Fibroblast of gingiva (primary cell): ENCODE measurements around the gene TTPAL.

Experiments used
- DNase-seq: peaks from one replicate; pipeline ENCODE4 v3.0.0-alpha.2; 2011; ENCODE audit warnings: low read depth

The TTPAL gene, protein sequence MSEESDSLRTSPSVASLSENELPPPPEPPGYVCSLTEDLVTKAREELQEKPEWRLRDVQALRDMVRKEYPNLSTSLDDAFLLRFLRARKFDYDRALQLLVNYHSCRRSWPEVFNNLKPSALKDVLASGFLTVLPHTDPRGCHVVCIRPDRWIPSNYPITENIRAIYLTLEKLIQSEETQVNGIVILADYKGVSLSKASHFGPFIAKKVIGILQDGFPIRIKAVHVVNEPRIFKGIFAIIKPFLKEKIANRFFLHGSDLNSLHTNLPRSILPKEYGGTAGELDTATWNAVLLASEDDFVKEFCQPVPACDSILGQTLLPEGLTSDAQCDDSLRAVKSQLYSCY

DNA sequence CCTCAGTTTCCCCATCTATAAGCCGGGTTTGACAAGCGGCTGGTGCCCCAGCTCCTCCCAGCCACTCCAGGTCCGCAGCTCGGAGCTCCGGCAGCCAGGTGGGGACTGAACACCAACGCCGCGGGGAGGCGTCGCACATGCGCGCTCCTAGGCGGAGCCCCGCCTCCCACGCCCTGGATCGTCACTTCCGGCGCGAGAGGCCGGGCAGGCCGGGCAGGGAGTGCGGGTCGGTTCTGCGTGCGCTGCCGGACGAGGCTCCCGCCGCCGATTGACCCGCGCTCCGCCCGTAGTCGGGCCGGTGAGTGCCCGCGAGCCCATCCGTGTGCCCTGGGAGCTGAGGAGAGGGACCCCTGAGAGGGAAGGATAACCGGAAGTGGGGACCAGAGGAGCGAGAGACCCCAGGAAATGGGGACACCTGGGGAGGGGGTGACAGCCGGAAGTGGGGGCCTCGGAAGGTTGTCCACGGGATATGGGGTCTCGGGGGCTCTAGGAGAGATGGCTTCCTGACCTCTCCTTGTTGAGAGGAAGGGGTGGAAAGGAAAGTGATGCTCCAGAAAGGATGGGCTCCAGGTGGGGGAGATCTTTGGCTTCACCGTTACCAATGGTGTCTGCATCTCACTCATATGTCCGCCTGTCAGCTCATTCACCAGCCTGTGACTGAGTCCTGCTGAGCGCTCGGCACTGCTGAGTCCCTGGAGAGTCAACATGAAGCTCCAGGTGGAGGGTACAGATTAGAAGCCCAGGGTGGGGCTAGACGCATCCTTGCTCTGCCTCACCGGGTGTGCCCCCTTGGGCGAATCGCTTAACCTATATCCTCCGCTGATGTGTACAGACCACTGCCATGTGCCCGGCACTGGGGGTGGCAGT lies at the start of gene TTPAL:
TTPAL (plus strand) TSS at position 181 of the 867 bp plus-strand sequence. CDS start 4,126 bp downstream, outside the sequence.
- DNase-seq, result peak; percentile 74

DNA sequence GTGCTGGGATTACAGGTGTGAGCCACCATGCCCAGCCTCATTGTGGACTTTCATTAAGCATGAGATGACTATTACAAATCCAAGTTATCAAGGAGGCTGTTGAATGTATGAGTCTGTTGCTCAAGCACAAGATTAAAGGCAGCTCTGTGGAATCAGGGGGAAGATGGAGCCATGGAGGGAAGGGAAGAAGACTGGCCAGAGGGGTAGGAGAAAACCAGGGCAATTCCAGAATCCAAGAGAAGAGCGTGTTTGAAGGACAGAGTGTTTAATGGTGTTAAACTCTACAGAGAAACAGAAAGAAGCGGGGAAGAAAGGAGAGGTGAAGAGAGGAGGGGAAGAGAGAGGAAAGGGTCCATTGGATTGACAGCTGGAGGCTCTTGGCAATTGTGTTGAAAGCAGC lies 49.8 kb upstream of the TTPAL start:
- DNase-seq, result no peak

DNA sequence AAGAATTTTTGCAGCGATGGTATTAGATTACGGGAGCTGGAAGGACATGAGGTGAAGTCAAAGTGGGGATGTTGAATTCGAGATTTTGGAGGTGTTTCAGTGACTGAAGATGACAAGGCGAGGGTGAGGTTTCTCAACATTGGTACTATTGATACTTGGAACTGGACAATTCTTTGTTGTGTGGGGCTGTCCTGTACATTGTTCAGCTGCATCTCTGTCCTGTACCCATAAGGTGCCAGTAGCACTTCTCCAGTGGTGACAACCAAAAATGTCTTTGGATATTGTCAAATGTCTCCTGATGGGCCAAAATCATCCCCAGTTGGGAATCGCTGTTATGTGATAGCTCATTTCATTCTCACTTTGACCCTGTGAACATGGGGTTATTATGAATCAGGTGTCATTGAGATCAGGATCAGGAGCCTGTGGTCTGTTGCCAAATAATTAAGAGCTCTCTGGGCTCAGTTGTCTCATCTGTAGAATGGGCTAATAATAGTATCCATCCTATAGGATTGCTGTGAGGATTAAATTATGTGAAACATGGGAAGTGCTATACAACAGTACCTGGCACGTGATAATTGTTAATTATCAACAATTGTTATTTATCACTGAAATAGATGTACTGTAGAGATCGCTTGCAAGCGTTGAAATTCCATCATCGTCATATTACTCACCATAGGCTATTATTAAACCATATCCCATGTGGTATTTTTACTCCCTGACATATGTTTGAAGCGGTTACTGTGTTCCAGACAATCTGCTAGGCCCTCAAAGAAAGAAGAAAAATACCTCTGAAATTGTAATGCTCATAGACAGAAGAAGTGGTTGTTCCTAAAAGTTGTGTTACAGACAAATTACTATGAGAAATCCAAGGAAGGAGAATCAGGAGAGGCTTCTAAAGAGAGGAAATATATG lies 48.5 kb upstream of the TTPAL start:
- no peak for DNase-seq

DNA sequence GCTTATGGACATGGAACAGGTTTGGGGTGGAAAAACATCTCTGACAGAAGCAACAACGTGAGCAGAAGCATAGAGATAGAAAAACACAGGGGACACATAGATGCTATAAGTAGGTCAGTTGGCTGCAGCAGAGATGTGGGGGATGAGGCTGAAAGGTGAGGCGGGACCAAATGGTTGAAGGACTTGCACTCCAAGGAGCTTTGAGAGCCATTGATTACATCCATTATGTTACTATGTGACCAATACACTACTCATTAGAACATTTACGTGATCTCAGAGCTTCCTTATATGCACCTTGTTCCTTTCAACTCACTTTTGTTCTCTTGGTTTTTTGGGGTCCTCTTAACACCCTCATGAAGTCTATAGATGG lies 47.9 kb upstream of the TTPAL start:
- DNase-seq, result no peak

DNA sequence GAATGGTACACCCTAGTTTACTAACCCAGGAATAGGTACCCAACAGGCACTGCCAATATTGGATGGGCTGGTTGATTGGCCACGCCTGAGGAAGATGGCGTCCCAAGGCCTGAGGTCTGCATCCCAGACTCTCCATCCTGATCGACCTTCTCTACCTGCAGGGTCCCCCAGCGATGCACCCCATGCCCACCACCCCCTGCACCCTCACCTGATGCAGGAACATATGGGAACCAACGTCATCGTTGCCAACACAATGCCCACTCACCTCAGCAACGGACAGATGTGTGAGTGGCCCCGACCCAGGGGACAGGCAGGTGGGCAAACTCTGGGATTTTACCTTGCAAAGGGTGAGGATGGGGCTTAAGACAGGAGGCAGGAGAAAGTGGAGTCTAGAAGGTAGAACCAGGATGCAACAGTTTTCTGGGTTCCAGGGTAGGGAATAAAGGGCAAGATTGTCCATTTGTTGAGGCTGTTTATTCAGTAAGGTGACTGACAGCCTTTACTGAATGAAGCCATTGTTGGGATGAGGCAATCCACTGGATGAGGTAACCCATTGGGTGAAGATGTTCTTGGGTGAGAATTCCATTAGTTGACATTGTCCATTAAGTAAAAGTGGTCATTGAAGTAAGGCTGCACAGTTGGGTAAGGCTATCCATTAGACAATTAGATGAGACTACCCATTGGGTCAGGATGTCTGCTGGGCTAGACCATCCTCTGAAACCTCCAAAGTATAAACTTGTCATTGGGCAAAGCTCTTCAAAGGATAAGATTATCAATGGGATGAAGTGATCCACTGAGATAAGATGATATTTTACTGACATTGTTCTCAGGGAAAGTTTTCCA lies 47.3 kb upstream of the TTPAL start:
- DNase-seq, result no peak

DNA sequence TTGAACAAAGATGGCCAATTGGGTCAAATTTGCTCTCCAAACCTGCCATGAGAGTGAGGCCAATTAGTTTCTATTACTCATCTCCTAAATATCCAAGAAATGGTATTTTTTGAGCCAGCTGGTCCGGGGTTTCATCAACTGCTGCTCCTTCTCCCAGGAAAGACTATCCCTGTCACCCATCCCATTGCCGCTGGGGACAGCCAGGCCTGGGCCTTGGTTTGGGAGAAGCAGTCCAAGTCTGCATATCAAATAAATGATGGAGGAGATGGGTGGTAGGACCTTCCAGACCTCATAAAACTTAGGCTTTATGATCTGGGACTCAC lies 46.7 kb upstream of the TTPAL start:
- no peak for DNase-seq

DNA sequence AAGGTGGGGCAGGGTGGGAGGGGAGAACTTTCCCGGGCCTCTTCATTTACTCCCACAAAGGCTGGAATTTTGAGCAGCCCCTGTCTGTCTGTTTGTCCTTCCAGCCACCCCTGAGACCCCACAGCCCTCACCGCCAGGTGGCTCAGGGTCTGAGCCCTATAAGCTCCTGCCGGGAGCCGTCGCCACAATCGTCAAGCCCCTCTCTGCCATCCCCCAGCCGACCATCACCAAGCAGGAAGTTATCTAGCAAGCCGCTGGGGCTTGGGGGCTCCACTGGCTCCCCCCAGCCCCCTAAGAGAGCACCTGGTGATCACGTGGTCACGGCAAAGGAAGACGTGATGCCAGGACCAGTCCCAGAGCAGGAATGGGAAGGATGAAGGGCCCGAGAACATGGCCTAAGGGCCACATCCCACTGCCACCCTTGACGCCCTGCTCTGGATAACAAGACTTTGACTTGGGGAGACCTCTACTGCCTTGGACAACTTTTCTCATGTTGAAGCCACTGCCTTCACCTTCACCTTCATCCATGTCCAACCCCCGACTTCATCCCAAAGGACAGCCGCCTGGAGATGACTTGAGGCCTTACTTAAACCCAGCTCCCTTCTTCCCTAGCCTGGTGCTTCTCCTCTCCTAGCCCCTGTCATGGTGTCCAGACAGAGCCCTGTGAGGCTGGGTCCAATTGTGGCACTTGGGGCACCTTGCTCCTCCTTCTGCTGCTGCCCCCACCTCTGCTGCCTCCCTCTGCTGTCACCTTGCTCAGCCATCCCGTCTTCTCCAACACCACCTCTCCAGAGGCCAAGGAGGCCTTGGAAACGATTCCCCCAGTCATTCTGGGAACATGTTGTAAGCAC lies 46.0 kb upstream of the TTPAL start:
- no peak for DNase-seq

DNA sequence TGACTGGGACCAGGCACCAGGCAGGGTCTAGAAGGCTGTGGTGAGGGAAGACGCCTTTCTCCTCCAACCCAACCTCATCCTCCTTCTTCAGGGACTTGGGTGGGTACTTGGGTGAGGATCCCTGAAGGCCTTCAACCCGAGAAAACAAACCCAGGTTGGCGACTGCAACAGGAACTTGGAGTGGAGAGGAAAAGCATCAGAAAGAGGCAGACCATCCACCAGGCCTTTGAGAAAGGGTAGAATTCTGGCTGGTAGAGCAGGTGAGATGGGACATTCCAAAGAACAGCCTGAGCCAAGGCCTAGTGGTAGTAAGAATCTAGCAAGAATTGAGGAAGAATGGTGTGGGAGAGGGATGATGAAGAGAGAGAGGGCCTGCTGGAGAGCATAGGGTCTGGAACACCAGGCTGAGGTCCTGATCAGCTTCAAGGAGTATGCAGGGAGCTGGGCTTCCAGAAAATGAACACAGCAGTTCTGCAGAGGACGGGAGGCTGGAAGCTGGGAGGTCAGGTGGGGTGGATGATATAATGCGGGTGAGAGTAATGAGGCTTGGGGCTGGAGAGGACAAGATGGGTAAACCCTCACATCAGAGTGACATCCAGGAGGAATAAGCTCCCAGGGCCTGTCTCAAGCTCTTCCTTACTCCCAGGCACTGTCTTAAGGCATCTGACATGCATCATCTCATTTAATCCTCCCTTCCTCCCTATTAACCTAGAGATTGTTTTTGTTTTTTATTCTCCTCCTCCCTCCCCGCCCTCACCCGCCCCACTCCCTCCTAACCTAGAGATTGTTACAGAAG lies 45.2 kb upstream of the TTPAL start:
- no peak for DNase-seq

DNA sequence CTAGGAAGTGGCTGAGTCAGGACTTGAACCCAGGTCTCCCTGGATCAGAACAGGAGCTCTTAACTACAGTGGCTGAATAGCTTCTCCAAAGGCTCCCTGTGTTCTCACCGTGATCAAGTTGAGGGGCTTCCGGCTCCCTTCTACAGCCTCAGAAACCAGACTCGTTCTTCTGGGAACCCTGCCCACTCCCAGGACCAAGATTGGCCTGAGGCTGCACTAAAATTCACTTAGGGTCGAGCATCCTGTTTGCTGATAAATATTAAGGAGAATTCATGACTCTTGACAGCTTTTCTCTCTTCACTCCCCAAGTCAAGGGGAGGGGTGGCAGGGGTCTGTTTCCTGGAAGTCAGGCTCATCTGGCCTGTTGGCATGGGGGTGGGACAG lies 44.6 kb upstream of the TTPAL start:
- DNase-seq, result no peak

DNA sequence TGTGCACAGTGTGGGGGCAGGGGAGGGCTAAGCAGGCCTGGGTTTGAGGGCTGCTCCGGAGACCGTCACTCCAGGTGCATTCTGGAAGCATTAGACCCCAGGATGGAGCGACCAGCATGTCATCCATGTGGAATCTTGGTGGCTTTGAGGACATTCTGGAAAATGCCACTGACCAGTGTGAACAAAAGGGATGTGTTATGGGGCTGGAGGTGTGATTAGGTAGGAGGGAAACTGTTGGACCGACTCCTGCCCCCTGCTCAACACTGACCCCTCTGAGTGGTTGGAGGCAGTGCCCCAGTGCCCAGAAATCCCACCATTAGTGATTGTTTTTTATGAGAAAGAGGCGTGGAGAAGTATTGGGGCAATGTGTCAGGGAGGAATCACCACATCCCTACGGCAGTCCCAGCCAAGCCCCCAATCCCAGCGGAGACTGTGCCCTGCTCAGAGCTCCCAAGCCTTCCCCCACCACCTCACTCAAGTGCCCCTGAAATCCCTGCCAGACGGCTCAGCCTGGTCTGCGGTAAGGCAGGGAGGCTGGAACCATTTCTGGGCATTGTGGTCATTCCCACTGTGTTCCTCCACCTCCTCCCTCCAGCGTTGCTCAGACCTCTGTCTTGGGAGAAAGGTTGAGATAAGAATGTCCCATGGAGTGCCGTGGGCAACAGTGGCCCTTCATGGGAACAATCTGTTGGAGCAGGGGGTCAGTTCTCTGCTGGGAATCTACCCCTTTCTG lies 44.0 kb upstream of the TTPAL start:
- no peak for DNase-seq

DNA sequence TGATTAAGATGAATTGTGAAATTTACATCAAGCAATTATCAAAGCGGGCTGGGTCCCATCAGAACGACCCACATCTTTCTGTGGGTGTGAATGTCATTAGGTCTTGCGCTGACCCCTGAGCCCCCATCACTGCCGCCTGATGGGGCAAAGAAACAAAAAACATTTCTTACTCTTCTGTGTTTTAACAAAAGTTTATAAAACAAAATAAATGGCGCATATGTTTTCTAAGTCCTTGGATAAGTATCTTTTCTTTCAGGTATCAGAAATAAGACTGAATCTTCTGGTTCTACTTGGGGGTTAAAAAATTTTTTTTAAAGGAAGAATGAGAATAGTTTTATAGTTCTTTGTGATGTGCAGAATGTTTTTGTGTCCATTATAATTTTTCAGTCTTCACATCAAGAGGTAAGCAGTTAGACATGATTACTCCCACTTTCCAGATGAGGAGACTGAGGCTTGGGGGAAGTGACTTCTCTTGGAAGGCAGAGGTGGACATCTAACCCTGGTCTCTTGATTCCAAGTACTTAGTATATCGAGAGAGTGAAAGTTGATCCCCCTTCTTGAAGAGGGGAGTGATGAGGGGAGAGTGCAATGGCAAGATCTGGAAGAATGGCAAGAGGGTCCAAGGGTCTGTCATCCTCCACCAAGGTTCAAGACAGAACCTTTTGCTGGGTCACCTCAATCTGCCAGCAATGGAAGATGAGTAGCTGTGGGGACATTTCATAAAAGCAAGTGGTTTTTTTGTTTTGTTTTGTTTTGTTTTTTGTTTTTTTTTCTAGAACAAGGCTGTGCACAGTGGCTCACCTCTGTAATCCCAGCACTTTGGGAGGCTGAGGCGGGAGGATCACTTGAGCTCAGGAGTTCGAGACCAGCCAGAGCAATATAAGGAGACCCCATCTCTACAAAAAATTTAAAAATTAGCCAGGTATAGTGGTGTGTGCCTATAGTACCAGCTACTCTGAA lies 42.8 kb upstream of the TTPAL start:
- no peak for DNase-seq

DNA sequence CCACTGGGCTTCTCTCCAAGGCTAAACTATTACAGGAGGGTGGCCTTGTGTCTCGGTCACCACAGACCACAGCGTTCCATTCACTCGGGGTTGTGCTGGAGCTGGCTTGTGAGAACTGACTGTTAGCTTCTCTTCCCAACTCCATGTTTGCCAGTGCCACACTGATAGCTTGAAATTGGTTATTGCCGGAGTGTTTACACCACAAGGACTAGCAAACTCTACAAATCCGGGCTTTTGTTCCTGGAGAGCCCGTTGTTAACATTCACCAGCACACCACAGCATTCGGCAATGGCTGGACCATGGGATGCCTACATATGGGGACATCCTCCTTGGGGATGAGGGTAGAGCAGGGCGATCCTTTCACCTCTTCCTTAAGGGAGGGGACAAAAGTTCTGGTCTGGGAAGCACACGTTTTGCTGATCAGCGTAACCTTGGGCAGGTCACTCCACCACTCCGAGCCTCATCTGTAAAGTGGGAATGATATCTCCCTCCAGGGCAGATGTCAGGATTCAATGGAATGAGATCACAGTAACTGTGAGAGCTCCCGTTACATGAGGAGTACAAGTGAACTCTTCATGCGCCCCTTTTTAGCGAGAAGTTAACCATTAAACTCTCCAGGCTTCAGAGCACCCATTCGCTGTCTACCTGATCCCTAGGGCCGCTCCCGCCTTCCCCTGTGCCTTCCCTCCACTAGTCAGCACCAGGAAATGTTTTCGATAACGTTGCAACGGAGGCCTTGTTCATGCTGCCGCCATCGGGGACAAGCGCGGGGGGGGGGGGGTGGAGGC lies 41.7 kb upstream of the TTPAL start:
- no peak for DNase-seq

DNA sequence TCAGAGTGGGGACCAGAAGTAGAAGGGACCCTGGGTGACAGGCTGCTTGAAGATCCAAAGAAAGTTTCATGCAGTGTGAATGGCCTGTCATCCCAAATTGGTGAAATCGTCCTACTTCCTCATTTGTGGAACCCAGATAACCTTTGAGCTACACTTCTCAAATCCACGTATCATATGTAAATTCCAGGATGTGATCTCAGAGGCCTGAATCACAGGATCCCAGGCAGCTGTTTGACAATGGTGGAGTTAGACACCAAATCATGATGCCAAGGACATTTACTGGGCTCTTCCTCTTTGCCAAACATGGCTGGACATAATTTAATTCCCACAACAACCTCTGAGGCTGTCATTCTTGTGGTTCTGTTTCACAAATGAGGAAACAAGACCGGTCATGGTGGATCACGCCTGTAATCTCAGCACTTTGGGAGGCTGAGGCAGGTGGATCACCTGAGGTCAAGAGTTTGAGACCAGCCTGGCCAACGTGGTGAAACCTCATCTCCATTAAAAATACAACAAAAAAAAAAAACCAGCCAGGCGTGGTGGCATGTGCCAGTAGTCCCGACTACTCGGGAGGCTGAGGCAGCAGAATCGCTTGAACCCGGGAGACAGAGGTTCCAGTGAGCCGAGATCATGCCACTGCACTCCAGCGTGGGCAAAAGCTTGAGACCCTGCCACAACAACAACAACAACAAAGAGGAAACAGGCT lies 39.9 kb upstream of the TTPAL start:
- no peak for DNase-seq

DNA sequence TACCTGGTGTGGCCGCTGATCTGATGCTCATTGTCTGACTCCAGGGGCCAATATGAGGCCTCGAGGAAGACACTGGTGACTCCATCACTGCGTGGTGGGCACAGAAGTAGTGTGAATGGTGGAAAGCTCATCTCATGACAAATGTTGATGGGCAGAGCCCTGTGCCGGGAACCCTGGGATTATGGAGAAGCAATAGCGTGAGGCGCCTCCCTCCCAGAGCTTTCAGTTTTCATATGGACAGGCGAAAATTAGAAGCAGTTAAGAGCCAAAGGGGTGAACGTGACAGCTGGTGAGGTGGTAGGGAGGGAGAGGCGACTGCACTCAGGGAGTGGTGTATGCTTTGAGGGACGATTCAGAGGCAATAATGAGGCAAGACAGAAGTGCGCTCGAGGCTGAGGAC lies 39.3 kb upstream of the TTPAL start:
- DNase-seq, result no peak

DNA sequence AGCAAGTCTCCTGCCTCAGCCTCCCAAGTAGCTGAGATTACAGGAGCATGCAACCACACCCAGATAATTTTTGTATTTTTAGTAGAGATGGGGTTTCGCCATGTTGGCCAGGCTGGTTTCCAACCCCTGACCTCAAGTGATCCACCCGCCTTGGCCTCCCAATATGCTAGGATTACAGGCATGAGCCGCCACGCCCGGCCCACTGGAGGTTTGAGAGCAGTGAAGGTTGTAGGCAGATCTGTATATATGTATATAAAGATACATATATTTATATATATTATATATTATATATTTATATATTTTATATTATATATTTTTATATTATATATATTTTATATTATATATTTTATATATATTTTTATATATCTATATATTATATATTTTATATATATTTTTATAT lies 38.2 kb upstream of the TTPAL start:
- no peak for DNase-seq

DNA sequence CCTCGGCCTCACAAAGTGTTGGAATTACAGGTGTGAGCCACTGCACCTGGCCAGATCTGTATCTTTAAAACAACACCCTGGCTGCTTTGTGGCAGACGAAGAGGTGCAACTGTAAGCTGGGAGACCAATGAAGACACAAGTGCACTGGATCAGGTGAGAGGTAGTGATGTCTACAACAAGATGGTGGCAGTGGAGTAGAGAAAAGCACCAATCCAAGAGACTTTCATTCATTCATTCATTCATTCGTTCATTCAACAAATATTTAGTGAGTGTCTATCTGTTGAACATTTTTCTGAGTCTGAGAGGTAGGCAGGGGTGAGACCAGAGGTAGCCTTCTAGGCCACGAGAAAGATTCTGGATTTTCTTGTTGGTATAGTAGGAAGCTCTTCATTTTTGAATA lies 36.9 kb upstream of the TTPAL start:
- DNase-seq, result no peak

DNA sequence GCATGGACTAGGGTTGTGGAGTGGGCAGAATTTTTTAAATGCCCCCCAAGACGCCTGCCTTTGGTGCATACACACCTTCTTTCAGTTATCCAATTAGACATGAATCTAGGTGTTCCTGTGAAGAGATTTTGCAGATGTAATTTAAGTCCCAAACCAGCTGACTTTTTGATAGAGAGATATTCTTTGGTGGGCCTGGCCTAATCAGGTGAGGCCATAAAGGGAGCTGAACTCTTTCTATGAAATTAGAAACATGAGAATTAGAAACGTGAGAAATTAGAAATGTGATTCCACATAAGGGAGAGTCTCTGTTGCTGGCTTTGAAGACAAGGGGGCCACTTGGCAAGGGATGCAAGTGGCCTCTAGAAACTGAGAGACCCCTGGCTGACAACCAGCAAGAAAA lies 36.4 kb upstream of the TTPAL start:
- DNase-seq, result no peak
